CD4-positive, alpha-beta T cell treated with Interleukin-10 for 1 hour (primary cell): ENCODE measurements around the gene ELL2.

Experiments
- DNase-seq: peaks from one replicate; pipeline ENCODE4 v3.0.0-alpha.2; 2020

Gene ELL2

GRCh38 chr5:95953021-95953702 lies 8.5 kb downstream of the ELL2 start:
- DNase-seq: no peak

- DNase-seq: no peak
Observed at GRCh38 chr5:95951916-95952315, 9.7 kb downstream of the ELL2 start.

GRCh38 chr5:95949810-95950209 lies 11.8 kb downstream of the ELL2 start:
- DNase-seq: no peak

- no peak for DNase-seq
Observed at GRCh38 chr5:95948631-95949030, 13.0 kb downstream of the ELL2 start.

- no peak for DNase-seq
Observed at GRCh38 chr5:95946451-95946850, 15.2 kb downstream of the ELL2 start.

- no peak for DNase-seq
Observed at GRCh38 chr5:95942968-95943367, 18.7 kb downstream of the ELL2 start.

GRCh38 chr5:95942414-95942813 lies 19.2 kb downstream of the ELL2 start:
- no peak for DNase-seq

- DNase-seq: no peak
Observed at GRCh38 chr5:95941756-95942155, 19.9 kb downstream of the ELL2 start.

- DNase-seq: no peak
Observed at GRCh38 chr5:95940758-95941682, 20.6 kb downstream of the ELL2 start.

- no peak for DNase-seq
Observed at GRCh38 chr5:95939465-95939864, 22.2 kb downstream of the ELL2 start.

- no peak for DNase-seq
Observed at GRCh38 chr5:95938766-95939165, 22.9 kb downstream of the ELL2 start.

- DNase-seq: no peak
Observed at GRCh38 chr5:95938347-95938746, 23.3 kb downstream of the ELL2 start.

- DNase-seq: no peak
Observed at GRCh38 chr5:95937607-95938152, 24.0 kb downstream of the ELL2 start.

- no peak for DNase-seq
Observed at GRCh38 chr5:95936812-95937397, 24.7 kb downstream of the ELL2 start.

- DNase-seq: no peak
Observed at GRCh38 chr5:95935553-95936100, 26.0 kb downstream of the ELL2 start.

- DNase-seq: no peak
Observed at GRCh38 chr5:95934207-95934804, 27.3 kb downstream of the ELL2 start.

GRCh38 chr5:95932941-95933340 lies 28.7 kb downstream of the ELL2 start:
- DNase-seq: no peak

- no peak for DNase-seq
Observed at GRCh38 chr5:95931079-95931833, 30.4 kb downstream of the ELL2 start.

- no peak for DNase-seq
Observed at GRCh38 chr5:95930141-95930930, 31.3 kb downstream of the ELL2 start.

- no peak for DNase-seq
Observed at GRCh38 chr5:95928724-95929253, 32.9 kb downstream of the ELL2 start.
